Kidney epithelial cell (primary cell): ENCODE measurements around the gene ZDHHC14. TPM values are rescaled to one million over a fixed set of nuclear protein-coding genes. Genes with fewer than 3 reads are reported as not detected.

Experiments
- DNase-seq: peaks from one replicate; pipeline ENCODE4 v3.0.0-alpha.2; 2010; ENCODE audit warnings: low read depth
- H3K27me3 ChIP-seq: 2 replicates; pipeline ENCODE4 v1.6.0; 2011; ENCODE audit warnings: low read length; ENCODE audit not compliant: control insufficient read depth, insufficient read depth
- H3K36me3 ChIP-seq: 2 replicates; pipeline ENCODE4 v1.5.1; 2011; ENCODE audit warnings: low read length; ENCODE audit not compliant: control insufficient read depth, insufficient read depth
- H3K4me3 ChIP-seq: 2 replicates; pipeline ENCODE4 v1.5.1; 2011; ENCODE audit warnings: low read depth, mild to moderate bottlenecking, control low read depth, low read length
- CTCF ChIP-seq: IDR thresholded peaks from 2 replicates; pipeline ENCODE4 v1.5.1; 2011; ENCODE audit warnings: mild to moderate bottlenecking, moderate library complexity, low read length, control low read depth, inconsistent platforms; ENCODE audit not compliant: insufficient read depth, poor library complexity, severe bottlenecking
- total RNA-seq: library from RNA; depleted of rRNA; stranded (reverse); fragments of >200 nt; gene quantifications from 2 replicates; pipeline ENCODE4 v1.2.3, GENCODE V29; 2015

Gene ZDHHC14
- total RNA-seq, 1 donor from 2014 or later: 9.7 TPM

- no peak for TF ChIP-seq CTCF
- no peaks in the 10 kb centered on the region for H3K36me3 ChIP-seq
- H3K4me3 ChIP-seq: no peak overlapping the region
- DNase-seq: no peak
- H3K27me3 ChIP-seq: no peaks in the 10 kb centered on the region
Observed at GRCh38 chr6:157518397-157519250, 137.6 kb downstream of the ZDHHC14 start.

GRCh38 chr6:157519255-157520116 lies 138.5 kb downstream of the ZDHHC14 start:
- H3K4me3 ChIP-seq: no peak overlapping the region
- DNase-seq: no peak
- no peaks in the 10 kb centered on the region for H3K36me3 ChIP-seq
- no peaks in the 10 kb centered on the region for H3K27me3 ChIP-seq
- TF ChIP-seq CTCF: no peak

- no peaks in the 10 kb centered on the region for H3K36me3 ChIP-seq
- no peak for DNase-seq
- no peak overlapping the region for H3K4me3 ChIP-seq
- no peak for TF ChIP-seq CTCF
- H3K27me3 ChIP-seq: no peaks in the 10 kb centered on the region
Observed at GRCh38 chr6:157520117-157520406, 139.1 kb downstream of the ZDHHC14 start.

- H3K27me3 ChIP-seq: no peaks in the 10 kb centered on the region
- no peak for TF ChIP-seq CTCF
- no peaks in the 10 kb centered on the region for H3K36me3 ChIP-seq
- no peak for DNase-seq
- H3K4me3 ChIP-seq: no peak overlapping the region
Observed at GRCh38 chr6:157520596-157521361, 139.8 kb downstream of the ZDHHC14 start.

GRCh38 chr6:157521362-157522335 lies 140.7 kb downstream of the ZDHHC14 start:
- Histone ChIP-seq H3K27me3 (no peaks in the 10 kb centered on the region), H3K36me3 (no peaks in the 10 kb centered on the region), H3K4me3 (no peak overlapping the region)
- DNase-seq: no peak
- no peak for TF ChIP-seq CTCF
